ENCODE measurements around the gene NUDT11. TPM values are rescaled to one million over a fixed set of nuclear protein-coding genes. Genes with fewer than 3 reads are reported as not detected.

NUDT11 gene
- total and polyA plus RNA-seq, 9 of the 15 experiments (the other 6 are each of a cell fraction or from before 2014, with no cell fraction given) = 0.01 to 0.19 (median 0.08) TPM; not detected in 3

- TF ChIP-seq, protein P1, sequence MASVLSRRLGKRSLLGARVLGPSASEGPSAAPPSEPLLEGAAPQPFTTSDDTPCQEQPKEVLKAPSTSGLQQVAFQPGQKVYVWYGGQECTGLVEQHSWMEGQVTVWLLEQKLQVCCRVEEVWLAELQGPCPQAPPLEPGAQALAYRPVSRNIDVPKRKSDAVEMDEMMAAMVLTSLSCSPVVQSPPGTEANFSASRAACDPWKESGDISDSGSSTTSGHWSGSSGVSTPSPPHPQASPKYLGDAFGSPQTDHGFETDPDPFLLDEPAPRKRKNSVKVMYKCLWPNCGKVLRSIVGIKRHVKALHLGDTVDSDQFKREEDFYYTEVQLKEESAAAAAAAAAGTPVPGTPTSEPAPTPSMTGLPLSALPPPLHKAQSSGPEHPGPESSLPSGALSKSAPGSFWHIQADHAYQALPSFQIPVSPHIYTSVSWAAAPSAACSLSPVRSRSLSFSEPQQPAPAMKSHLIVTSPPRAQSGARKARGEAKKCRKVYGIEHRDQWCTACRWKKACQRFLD (CRISPR knock-in tag; IDR thresholded peaks at IDR 0.05) = no peak
- no peak for TF ChIP-seq PTBP1 (IDR thresholded peaks at IDR 0.05; ENCODE audit: low read depth, low read length)
- TF ChIP-seq ELF1 (tag; IDR thresholded peaks at IDR 0.05) = no peak
- no peak for TF ChIP-seq ZNF79 (CRISPR knock-in tag; IDR thresholded peaks at IDR 0.05; ENCODE audit: low read depth)
- no peak for TF ChIP-seq RBM22 (IDR thresholded peaks at IDR 0.05; ENCODE audit: low read depth, low read length, poor library complexity, severe bottlenecking)
- TF ChIP-seq OTX1 (CRISPR knock-in tag; IDR thresholded peaks at IDR 0.05) = no peak
- no peak for TF ChIP-seq PTRF (tag; IDR thresholded peaks at IDR 0.05)
Observed at GRCh38 chrX:51440365-51440764, 56.0 kb downstream of the NUDT11 start (continued).

Other genes with a start within 250 kb of the NUDT11 start
- not detected in 2 replicates for gene NUDT10, start 163.8 kb downstream of the NUDT11 start, total RNA-seq (2014; rRNA removed)
- not detected in 2 replicates for gene NUDT10, start 163.8 kb downstream of the NUDT11 start, total RNA-seq (2014; rRNA removed; fragmentation: Illumina TruSeq; extraction: Trizol)
- not detected in 2 replicates for gene NUDT10, start 163.8 kb downstream of the NUDT11 start, total RNA-seq (2015; rRNA removed; fragmentation: Illumina TruSeq; extraction: Trizol)
- gene NUDT10, start 163.8 kb downstream of the NUDT11 start, total RNA-seq (2021) = not detected in 2 replicates
- gene NUDT10, start 163.8 kb downstream of the NUDT11 start, polyA plus RNA-seq (2011; rRNA removed) = not detected in 2 replicates
- gene NUDT10, start 163.8 kb downstream of the NUDT11 start, polyA plus RNA-seq (2014; fragmentation: Illumina TruSeq; extraction: Trizol) = not detected in 2 replicates
- gene NUDT10, start 163.8 kb downstream of the NUDT11 start, polyA plus RNA-seq (2014; fragmentation: Nextera tagmentation; extraction: Ambion mirVana) = not detected
- not detected in 2 replicates for gene NUDT10, start 163.8 kb downstream of the NUDT11 start, polyA plus RNA-seq (2014; rRNA removed)
- not detected in 2 replicates for gene CENPVL3, start 122.3 kb upstream of the NUDT11 start, total RNA-seq (2014; rRNA removed)
- gene CENPVL3, start 122.3 kb upstream of the NUDT11 start, total RNA-seq (2014; rRNA removed; fragmentation: Illumina TruSeq; extraction: Trizol) = not detected in 2 replicates
- gene CENPVL3, start 122.3 kb upstream of the NUDT11 start, total RNA-seq (2015; rRNA removed; fragmentation: Illumina TruSeq; extraction: Trizol) = not detected in 2 replicates
- not detected in 2 replicates for gene CENPVL3, start 122.3 kb upstream of the NUDT11 start, total RNA-seq (2021)
- not detected in 2 replicates for gene CENPVL3, start 122.3 kb upstream of the NUDT11 start, polyA plus RNA-seq (2011; rRNA removed)
- not detected in 2 replicates for gene CENPVL3, start 122.3 kb upstream of the NUDT11 start, polyA plus RNA-seq (2014; fragmentation: Illumina TruSeq; extraction: Trizol)
- gene CENPVL3, start 122.3 kb upstream of the NUDT11 start, polyA plus RNA-seq (2014; fragmentation: Nextera tagmentation; extraction: Ambion mirVana) = not detected
- not detected in 2 replicates for gene CENPVL3, start 122.3 kb upstream of the NUDT11 start, polyA plus RNA-seq (2014; rRNA removed)
- not detected in 2 replicates for gene CENPVL2, start 186.2 kb upstream of the NUDT11 start, total RNA-seq (2014; rRNA removed)
- not detected in 2 replicates for gene CENPVL2, start 186.2 kb upstream of the NUDT11 start, total RNA-seq (2014; rRNA removed; fragmentation: Illumina TruSeq; extraction: Trizol)
- not detected in 2 replicates for gene CENPVL2, start 186.2 kb upstream of the NUDT11 start, total RNA-seq (2015; rRNA removed; fragmentation: Illumina TruSeq; extraction: Trizol)
- gene CENPVL2, start 186.2 kb upstream of the NUDT11 start, total RNA-seq (2021) = not detected in 2 replicates
- not detected in 2 replicates for gene CENPVL2, start 186.2 kb upstream of the NUDT11 start, polyA plus RNA-seq (2011; rRNA removed)
- not detected in 2 replicates for gene CENPVL2, start 186.2 kb upstream of the NUDT11 start, polyA plus RNA-seq (2014; fragmentation: Illumina TruSeq; extraction: Trizol)
- not detected for gene CENPVL2, start 186.2 kb upstream of the NUDT11 start, polyA plus RNA-seq (2014; fragmentation: Nextera tagmentation; extraction: Ambion mirVana)
- not detected in 2 replicates for gene CENPVL2, start 186.2 kb upstream of the NUDT11 start, polyA plus RNA-seq (2014; rRNA removed)
- not detected in 2 replicates for gene CENPVL1, start 213.9 kb upstream of the NUDT11 start, total RNA-seq (2014; rRNA removed)
- gene CENPVL1, start 213.9 kb upstream of the NUDT11 start, total RNA-seq (2014; rRNA removed; fragmentation: Illumina TruSeq; extraction: Trizol) = not detected in 2 replicates
- gene CENPVL1, start 213.9 kb upstream of the NUDT11 start, total RNA-seq (2015; rRNA removed; fragmentation: Illumina TruSeq; extraction: Trizol) = not detected in 2 replicates
- gene CENPVL1, start 213.9 kb upstream of the NUDT11 start, total RNA-seq (2021) = not detected in 2 replicates
- gene CENPVL1, start 213.9 kb upstream of the NUDT11 start, polyA plus RNA-seq (2011; rRNA removed) = not detected in 2 replicates
- gene CENPVL1, start 213.9 kb upstream of the NUDT11 start, polyA plus RNA-seq (2014; fragmentation: Illumina TruSeq; extraction: Trizol) = not detected in 2 replicates
- gene CENPVL1, start 213.9 kb upstream of the NUDT11 start, polyA plus RNA-seq (2014; fragmentation: Nextera tagmentation; extraction: Ambion mirVana) = not detected
- gene CENPVL1, start 213.9 kb upstream of the NUDT11 start, polyA plus RNA-seq (2014; rRNA removed) = not detected in 2 replicates
- 1.9 and 2.0 TPM in 2 replicates for gene GSPT2, start 246.8 kb upstream of the NUDT11 start, total RNA-seq (2014; rRNA removed)
- gene GSPT2, start 246.8 kb upstream of the NUDT11 start, total RNA-seq (2014; rRNA removed; fragmentation: Illumina TruSeq; extraction: Trizol) = 3.4 and 4.1 TPM in 2 replicates
- 3.6 and 4.2 TPM in 2 replicates for gene GSPT2, start 246.8 kb upstream of the NUDT11 start, total RNA-seq (2015; rRNA removed; fragmentation: Illumina TruSeq; extraction: Trizol)
- 3.9 and 4.0 TPM in 2 replicates for gene GSPT2, start 246.8 kb upstream of the NUDT11 start, total RNA-seq (2021)
- gene GSPT2, start 246.8 kb upstream of the NUDT11 start, polyA plus RNA-seq (2011; rRNA removed) = 0.43 and 2.0 TPM in 2 replicates
- gene GSPT2, start 246.8 kb upstream of the NUDT11 start, polyA plus RNA-seq (2014; fragmentation: Illumina TruSeq; extraction: Trizol) = 3.4 and 4.0 TPM in 2 replicates
- 1 to 10 TPM in 1 of 2 experiments, under 1 TPM in 1; 0.93 to 1.7 TPM for gene GSPT2, start 246.8 kb upstream of the NUDT11 start, polyA plus RNA-seq (2014; fragmentation: Nextera tagmentation; extraction: Ambion mirVana)
- gene GSPT2, start 246.8 kb upstream of the NUDT11 start, polyA plus RNA-seq (2014; rRNA removed) = 3.4 and 3.8 TPM in 2 replicates